ENCODE data around the gene IL18R1.

IL18R1 gene

GRCh38 chr2:102392096-102392495, 36.5 kb downstream of the IL18R1 start:
- DNase-seq: no peak

- no peak for DNase-seq
Observed at GRCh38 chr2:102392942-102393341, 37.3 kb downstream of the IL18R1 start.

- no peak for DNase-seq
Observed at GRCh38 chr2:102396012-102396411, 40.4 kb downstream of the IL18R1 start.

- no peak for DNase-seq
Observed at GRCh38 chr2:102397209-102397608, 41.6 kb downstream of the IL18R1 start.

GRCh38 chr2:102399499-102400141, 44.0 kb downstream of the IL18R1 start:
- no peak for DNase-seq

- no peak for DNase-seq
Observed at GRCh38 chr2:102401456-102401855, 45.9 kb downstream of the IL18R1 start.

- no peak for DNase-seq
Observed at GRCh38 chr2:102401865-102402264, 46.3 kb downstream of the IL18R1 start.

GRCh38 chr2:102410952-102411351, 55.4 kb downstream of the IL18R1 start:
- no peak for DNase-seq

GRCh38 chr2:102412199-102412598, 56.6 kb downstream of the IL18R1 start:
- no peak for DNase-seq

- no peak for DNase-seq
Observed at GRCh38 chr2:102417946-102418345, 62.4 kb downstream of the IL18R1 start.

GRCh38 chr2:102418421-102418961, 62.9 kb downstream of the IL18R1 start:
- no peak for DNase-seq

- no peak for DNase-seq
Observed at GRCh38 chr2:102420290-102420689, 64.7 kb downstream of the IL18R1 start.

- DNase-seq: no peak
Observed at GRCh38 chr2:102421890-102422759, 66.5 kb downstream of the IL18R1 start.

- DNase-seq: no peak
Observed at GRCh38 chr2:102422910-102423309, 67.3 kb downstream of the IL18R1 start, which contains the start of gene IL18RAP. Gene IL18RAP (plus strand): TSS chr2:102423160. CDS start chr2:102423278, 118 bp downstream.

GRCh38 chr2:102423368-102423767, 67.8 kb downstream of the IL18R1 start:
- no peak for DNase-seq

GRCh38 chr2:102424754-102425153, 69.2 kb downstream of the IL18R1 start:
- DNase-seq: no peak

- DNase-seq: no peak
Observed at GRCh38 chr2:102425441-102426132, 70.0 kb downstream of the IL18R1 start.

- no peak for DNase-seq
Observed at GRCh38 chr2:102427249-102427648, 71.7 kb downstream of the IL18R1 start.

GRCh38 chr2:102428573-102428972, 73.0 kb downstream of the IL18R1 start:
- DNase-seq: no peak

GRCh38 chr2:102432386-102432785, 76.8 kb downstream of the IL18R1 start:
- DNase-seq: no peak

GRCh38 chr2:102433973-102434654, 78.5 kb downstream of the IL18R1 start:
- DNase-seq: no peak

GRCh38 chr2:102434655-102435381, 79.2 kb downstream of the IL18R1 start:
- no peak for DNase-seq

All from activated T-cell treated with anti-CD3 and anti-CD28 coated beads for 4 hours (primary cell).